Measurements from ENCODE around the gene TSPAN14.

The TSPAN14 gene

GRCh38 chr10:80567292-80567691 lies 113.2 kb downstream of the TSPAN14 start:
- peaks cover 2% of the 10 kb centered on the region; the same call in 1 of the 2 replicates for H3K27me3 ChIP-seq (replicated peaks; ENCODE audit: control insufficient read depth, insufficient read depth, low read length)
- TF ChIP-seq CTCF (IDR thresholded peaks at IDR 0.05; ENCODE audit: insufficient read depth, low read length, poor library complexity, severe bottlenecking): no peak

GRCh38 chr10:80569131-80569895 lies 115.2 kb downstream of the TSPAN14 start:
- H3K27me3 ChIP-seq (replicated peaks; ENCODE audit: control insufficient read depth, insufficient read depth, low read length): peaks cover 2% of the 10 kb centered on the region; the same call in 1 of the 2 replicates

More at GRCh38 chr10:80567292-80567691, 113.2 kb downstream of the TSPAN14 start:
- no peak for DNase-seq (ENCODE audit: extremely low read depth, insufficient read length)
- Histone ChIP-seq H3K36me3 (ENCODE audit: control insufficient read depth, insufficient read depth, low read length) (no peaks in the 10 kb centered on the region), H3K4me3 (replicated peaks; ENCODE audit: low read depth, low read length) (no peak overlapping the region)

GRCh38 chr10:80571352-80571751 lies 117.2 kb downstream of the TSPAN14 start:
- peaks cover 2% of the 10 kb centered on the region; the same call in 1 of the 2 replicates for H3K27me3 ChIP-seq (replicated peaks; ENCODE audit: control insufficient read depth, insufficient read depth, low read length)
- DNase-seq (ENCODE audit: extremely low read depth, insufficient read length): no peak
- TF ChIP-seq CTCF (IDR thresholded peaks at IDR 0.05; ENCODE audit: insufficient read depth, low read length, poor library complexity, severe bottlenecking): no peak

More at GRCh38 chr10:80569131-80569895, 115.2 kb downstream of the TSPAN14 start:
- H3K4me3 ChIP-seq (replicated peaks; ENCODE audit: low read depth, low read length): no peak overlapping the region
- H3K36me3 ChIP-seq (ENCODE audit: control insufficient read depth, insufficient read depth, low read length): no peaks in the 10 kb centered on the region
- no peak for DNase-seq (ENCODE audit: extremely low read depth, insufficient read length)
- TF ChIP-seq CTCF (IDR thresholded peaks at IDR 0.05; ENCODE audit: insufficient read depth, low read length, poor library complexity, severe bottlenecking): no peak

GRCh38 chr10:80579181-80579763 lies 125.2 kb downstream of the TSPAN14 start:
- H3K27me3 ChIP-seq (replicated peaks; ENCODE audit: control insufficient read depth, insufficient read depth, low read length): no peaks in the 10 kb centered on the region
- H3K4me3 ChIP-seq (replicated peaks; ENCODE audit: low read depth, low read length): no peak overlapping the region
- H3K36me3 ChIP-seq (ENCODE audit: control insufficient read depth, insufficient read depth, low read length): no peaks in the 10 kb centered on the region
- no peak for DNase-seq (ENCODE audit: extremely low read depth, insufficient read length)
- TF ChIP-seq CTCF (IDR thresholded peaks at IDR 0.05; ENCODE audit: insufficient read depth, low read length, poor library complexity, severe bottlenecking): no peak

More at GRCh38 chr10:80571352-80571751, 117.2 kb downstream of the TSPAN14 start:
- Histone ChIP-seq H3K36me3 (ENCODE audit: control insufficient read depth, insufficient read depth, low read length) (no peaks in the 10 kb centered on the region), H3K4me3 (replicated peaks; ENCODE audit: low read depth, low read length) (no peak overlapping the region)

- no peak for DNase-seq (ENCODE audit: extremely low read depth, insufficient read length)
- H3K4me3 ChIP-seq (replicated peaks; ENCODE audit: low read depth, low read length): no peak overlapping the region
- H3K36me3 ChIP-seq (ENCODE audit: control insufficient read depth, insufficient read depth, low read length): no peaks in the 10 kb centered on the region
- H3K27me3 ChIP-seq (replicated peaks; ENCODE audit: control insufficient read depth, insufficient read depth, low read length): no peaks in the 10 kb centered on the region
- TF ChIP-seq CTCF (IDR thresholded peaks at IDR 0.05; ENCODE audit: insufficient read depth, low read length, poor library complexity, severe bottlenecking): no peak
Measured at GRCh38 chr10:80579849-80580637, 125.9 kb downstream of the TSPAN14 start.
